Caco-2 (cell line): ENCODE measurements around the gene TAGLN2. TPM values are rescaled to one million over a fixed set of nuclear protein-coding genes. Genes with fewer than 3 reads are reported as not detected.

Experiments used
- BruUV-seq: library from RNA; stranded (reverse); fragments of 400-500 nt; replicated peaks from 2 replicates; lab custom pipeline; 2021; lab: Mats Ljungman, UMichigan
- CTCF ChIA-PET: fragments of 300-600 bp; sonication (Branson Sonifier 250); formaldehyde crosslinking; loops from one replicate; lab custom pipeline; 2022; ENCODE audit warnings: antibody characterized with exemption; lab: Charles Lee
- POLR2A ChIA-PET: fragments of 300-600 bp; sonication (Branson Sonifier 250); formaldehyde crosslinking; loops from one replicate; lab custom pipeline; 2022; ENCODE audit warnings: antibody characterized with exemption; lab: Charles Lee
- DNase-seq, 2 experiments: peaks; one replicate each; pipeline versions ENCODE4 v3.0.0 to v3.0.0-alpha.2; 2020 to 2022
- H3K27me3 ChIP-seq: replicated peaks from 2 replicates; pipeline ENCODE4 v1.6.0; 2011; ENCODE audit warnings: low read length; ENCODE audit not compliant: control insufficient read depth, insufficient read depth
- H3K36me3 ChIP-seq: 2 replicates; pipeline ENCODE4 v1.5.1; 2011; ENCODE audit warnings: low read length; ENCODE audit not compliant: control insufficient read depth, insufficient read depth
- H3K4me1 ChIP-seq: fragments of 250-450 bp; sonication (Bioruptor Pico); 2 replicates; pipeline ENCODE4 v1.5.1; 2020; ENCODE audit warnings: mild to moderate bottlenecking
- H3K4me3 ChIP-seq: 2 replicates; pipeline ENCODE4 v1.5.1; 2011; ENCODE audit warnings: low read depth, mild to moderate bottlenecking, control low read depth, low read length
- H3K9me3 ChIP-seq: fragments of 250-450 bp; sonication (Bioruptor Pico); 2 replicates; pipeline ENCODE4 v1.5.1; 2020; ENCODE audit warnings: mild to moderate bottlenecking, moderate library complexity
- H3K27ac Mint-ChIP-seq: one replicate; pipeline ENCODE4 v1.8.0; 2022; ENCODE audit warnings: mixed read lengths; ENCODE audit not compliant: unreplicated experiment
- H3K27me3 Mint-ChIP-seq: one replicate; pipeline ENCODE4 v1.8.0; 2022; ENCODE audit warnings: mixed read lengths; ENCODE audit not compliant: insufficient read depth, unreplicated experiment
- H3K36me3 Mint-ChIP-seq: one replicate; pipeline ENCODE4 v1.8.0; 2022; ENCODE audit warnings: mild to moderate bottlenecking, mixed read lengths; ENCODE audit not compliant: insufficient read depth, unreplicated experiment
- H3K4me1 Mint-ChIP-seq: one replicate; pipeline ENCODE4 v1.8.0; 2022; ENCODE audit warnings: low read depth, mixed read lengths; ENCODE audit not compliant: unreplicated experiment
- H3K4me3 Mint-ChIP-seq: one replicate; pipeline ENCODE4 v1.8.0; 2022; ENCODE audit warnings: mild to moderate bottlenecking, moderate library complexity, mixed read lengths; ENCODE audit not compliant: unreplicated experiment
- H3K9me3 Mint-ChIP-seq: one replicate; pipeline ENCODE4 v1.8.0; 2022; ENCODE audit warnings: mixed read lengths; ENCODE audit not compliant: unreplicated experiment
- CTCF ChIP-seq, 2 experiments: fragments of 200-600 bp in 1 of 2; IDR thresholded peaks; 1 replicate in 1 of 2; 2 replicates in 1 of 2; pipeline versions ENCODE4 v1.5.1 to v1.8.0; 2011 to 2022; ENCODE audit warnings: antibody characterized with exemption in 1 of 2, control low read depth in 1 of 2, inconsistent platforms in 1 of 2, low read depth in 1 of 2, low read length in 1 of 2, mild to moderate bottlenecking in 1 of 2, moderate library complexity in 1 of 2; ENCODE audit not compliant: insufficient read depth in 1 of 2, severe bottlenecking in 1 of 2, unreplicated experiment in 1 of 2
- intact Hi-C: fragments of 100-400 bp; cut with micrococcal nuclease; formaldehyde crosslinking; loops from one replicate; pipeline ENCODE4 v1.10.0; 2022; ENCODE audit not compliant: unreplicated experiment
- total RNA-seq: library from RNA; stranded (reverse); gene quantifications from 2 replicates; pipeline ENCODE4 v1.2.3, GENCODE V29; 2022

TAGLN2 gene
- total RNA-seq, 1 experiment from 2014 or later = 531 TPM

GRCh38 chr1:159902541-159902940 lies 22.8 kb downstream of the TAGLN2 start:
- Histone ChIP-seq H3K4me1 (peaks cover 69% of the 10 kb centered on the region), H3K4me3 (no peak overlapping the region), H3K27me3 (no peaks in the 10 kb centered on the region), H3K36me3 (no peaks in the 10 kb centered on the region), H3K9me3 (peaks cover 5% of the 10 kb centered on the region; the same call in 1 of the 2 replicates)
- no TSS peak for BruUV-seq
- DNase-seq = no peak
- Mint-ChIP-seq H3K4me1 (peaks cover 49% of the 10 kb centered on the region), H3K4me3 (no peak overlapping the region), H3K9me3 (peaks cover 7% of the 10 kb centered on the region), H3K27me3 (no peaks in the 10 kb centered on the region), H3K27ac (no peak overlapping the region), H3K36me3 (peaks cover 40% of the 10 kb centered on the region)
- POLR2A ChIA-PET = no interaction called here
- CTCF ChIA-PET = no interaction called here
- no peak for TF ChIP-seq CTCF (IDR thresholded peaks at IDR 0.05; ENCODE audit: insufficient read depth in 1 of 2, low read depth in 1 of 2, low read length in 1 of 2, severe bottlenecking in 1 of 2, unreplicated experiment in 1 of 2)
- intact Hi-C loops = no loop called here

- CTCF ChIA-PET = interaction anchor here (1.0 to 1.5 kb wide), 2 partner anchors 8 to 45 kb away, joined by 3 to 5 read pairs; partner anchors contain the start of gene IGSF9
- DNase-seq = no peak
- intact Hi-C loops = loop anchor here (1.0 to 2.0 kb wide), 2 partner anchors 8 to 24 kb away; partner anchors contain the start of gene TAGLN2
Measured at GRCh38 chr1:159900755-159901360, 24.4 kb downstream of the TAGLN2 start.

More at GRCh38 chr1:159900755-159901360, 24.4 kb downstream of the TAGLN2 start:
- Histone ChIP-seq H3K36me3 (no peaks in the 10 kb centered on the region), H3K4me3 (no peak overlapping the region), H3K27me3 (no peaks in the 10 kb centered on the region), H3K4me1 (peaks cover 61% of the 10 kb centered on the region), H3K9me3 (peaks cover 5% of the 10 kb centered on the region; the same call in 1 of the 2 replicates)
- Mint-ChIP-seq H3K36me3 (peaks cover 26% of the 10 kb centered on the region), H3K27me3 (no peaks in the 10 kb centered on the region), H3K27ac (peak overlapping the region; percentile 98), H3K4me3 (peak overlapping the region; percentile 64), H3K4me1 (peaks cover 46% of the 10 kb centered on the region), H3K9me3 (peaks cover 7% of the 10 kb centered on the region)
- no peak for TF ChIP-seq CTCF (IDR thresholded peaks at IDR 0.05; ENCODE audit: insufficient read depth in 1 of 2, low read depth in 1 of 2, low read length in 1 of 2, severe bottlenecking in 1 of 2, unreplicated experiment in 1 of 2)
- BruUV-seq = no TSS peak
- POLR2A ChIA-PET = no interaction called here
